ENCODE data around the gene CRACR2B. TPM values are rescaled to one million over a fixed set of nuclear protein-coding genes. Genes with fewer than 3 reads are reported as not detected.
A peak's percentile ranks its signal among the peaks of the same experiment; 100 is the strongest.

CRACR2B gene
- total and polyA plus RNA-seq, 2 of the 8 experiments (the other 6 are each of a cell fraction or from before 2014, with no cell fraction given): 18.2 to 26.4 TPM

DNA sequence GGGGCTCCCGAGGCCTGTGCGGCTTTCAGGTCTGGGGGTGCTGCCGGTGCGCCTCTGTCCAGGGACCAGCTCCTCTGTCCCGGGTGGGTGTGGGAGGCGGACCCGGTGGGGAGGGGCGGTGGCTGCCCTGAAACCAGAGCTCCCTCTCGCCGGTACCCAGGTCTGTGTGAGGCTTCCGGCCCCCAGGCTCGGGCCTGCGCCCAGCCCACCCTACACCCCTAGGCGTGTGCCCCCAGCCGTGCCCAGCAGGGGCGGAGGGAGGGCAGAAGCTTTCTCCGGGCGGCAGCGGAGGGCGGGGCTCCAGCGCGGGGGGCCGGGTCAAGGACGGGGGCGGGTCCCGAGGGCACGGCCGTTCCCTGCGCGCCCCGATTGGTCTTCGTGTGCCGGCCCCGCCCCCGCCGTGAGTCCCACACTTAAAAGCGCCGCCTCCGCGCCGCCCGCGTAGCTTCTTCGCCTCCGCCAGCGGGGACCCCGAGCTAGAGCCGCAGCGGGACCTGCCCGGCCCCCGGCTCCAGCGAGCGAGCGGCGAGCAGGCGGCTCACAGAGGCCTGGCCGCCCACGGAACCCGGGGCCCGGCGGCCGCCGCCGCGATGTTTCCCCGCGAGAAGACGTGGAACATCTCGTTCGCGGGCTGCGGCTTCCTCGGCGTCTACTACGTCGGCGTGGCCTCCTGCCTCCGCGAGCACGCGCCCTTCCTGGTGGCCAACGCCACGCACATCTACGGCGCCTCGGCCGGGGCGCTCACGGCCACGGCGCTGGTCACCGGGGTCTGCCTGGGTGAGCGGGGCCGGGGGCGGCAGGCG lies 8.4 kb upstream of the CRACR2B start (continued):
- TF ChIP-seq SP4 (IDR thresholded peaks at IDR 0.05; ENCODE audit: low read length): peak; percentile 49; the same call in 1 of the 2 replicates
- no peak for TF ChIP-seq RXRA (IDR thresholded peaks at IDR 0.05; ENCODE audit: insufficient read depth, low read depth, low read length)
- no peak for TF ChIP-seq SRF (IDR thresholded peaks at IDR 0.05; ENCODE audit: low read depth, low read length)
- TF ChIP-seq EGR1 (IDR thresholded peaks at IDR 0.05; ENCODE audit: borderline replicate concordance, low read depth, low read length): peak; percentile 70; the same call in 1 of the 2 replicates
- no peak for TF ChIP-seq CHD2 (IDR thresholded peaks at IDR 0.05; ENCODE audit: low read length)
- TF ChIP-seq SP2 (IDR thresholded peaks at IDR 0.05; ENCODE audit: low read length): no peak
- TF ChIP-seq CTBP2 (IDR thresholded peaks at IDR 0.05; ENCODE audit: borderline replicate concordance, insufficient read depth, insufficient read length, low read length): no peak
- no peak for TF ChIP-seq BCL11A (IDR thresholded peaks at IDR 0.05; ENCODE audit: low read depth in 2 of 2, low read length in 2 of 2)
- TF ChIP-seq, protein P1, sequence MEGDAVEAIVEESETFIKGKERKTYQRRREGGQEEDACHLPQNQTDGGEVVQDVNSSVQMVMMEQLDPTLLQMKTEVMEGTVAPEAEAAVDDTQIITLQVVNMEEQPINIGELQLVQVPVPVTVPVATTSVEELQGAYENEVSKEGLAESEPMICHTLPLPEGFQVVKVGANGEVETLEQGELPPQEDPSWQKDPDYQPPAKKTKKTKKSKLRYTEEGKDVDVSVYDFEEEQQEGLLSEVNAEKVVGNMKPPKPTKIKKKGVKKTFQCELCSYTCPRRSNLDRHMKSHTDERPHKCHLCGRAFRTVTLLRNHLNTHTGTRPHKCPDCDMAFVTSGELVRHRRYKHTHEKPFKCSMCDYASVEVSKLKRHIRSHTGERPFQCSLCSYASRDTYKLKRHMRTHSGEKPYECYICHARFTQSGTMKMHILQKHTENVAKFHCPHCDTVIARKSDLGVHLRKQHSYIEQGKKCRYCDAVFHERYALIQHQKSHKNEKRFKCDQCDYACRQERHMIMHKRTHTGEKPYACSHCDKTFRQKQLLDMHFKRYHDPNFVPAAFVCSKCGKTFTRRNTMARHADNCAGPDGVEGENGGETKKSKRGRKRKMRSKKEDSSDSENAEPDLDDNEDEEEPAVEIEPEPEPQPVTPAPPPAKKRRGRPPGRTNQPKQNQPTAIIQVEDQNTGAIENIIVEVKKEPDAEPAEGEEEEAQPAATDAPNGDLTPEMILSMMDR (IDR thresholded peaks at IDR 0.05; ENCODE audit: control extremely low read depth in 1 of 3, insufficient read depth in 1 of 3, low read depth in 1 of 3, low read length in 3 of 3): no peak
- TF ChIP-seq, protein P2, sequence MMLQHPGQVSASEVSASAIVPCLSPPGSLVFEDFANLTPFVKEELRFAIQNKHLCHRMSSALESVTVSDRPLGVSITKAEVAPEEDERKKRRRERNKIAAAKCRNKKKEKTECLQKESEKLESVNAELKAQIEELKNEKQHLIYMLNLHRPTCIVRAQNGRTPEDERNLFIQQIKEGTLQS (IDR thresholded peaks at IDR 0.05; ENCODE audit: insufficient read depth, low read depth, low read length): no peak
- TF ChIP-seq, protein P3, sequence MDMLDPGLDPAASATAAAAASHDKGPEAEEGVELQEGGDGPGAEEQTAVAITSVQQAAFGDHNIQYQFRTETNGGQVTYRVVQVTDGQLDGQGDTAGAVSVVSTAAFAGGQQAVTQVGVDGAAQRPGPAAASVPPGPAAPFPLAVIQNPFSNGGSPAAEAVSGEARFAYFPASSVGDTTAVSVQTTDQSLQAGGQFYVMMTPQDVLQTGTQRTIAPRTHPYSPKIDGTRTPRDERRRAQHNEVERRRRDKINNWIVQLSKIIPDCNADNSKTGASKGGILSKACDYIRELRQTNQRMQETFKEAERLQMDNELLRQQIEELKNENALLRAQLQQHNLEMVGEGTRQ (IDR thresholded peaks at IDR 0.05; ENCODE audit: low read length): no peak
- TF ChIP-seq POLR2AphosphoS5 (IDR thresholded peaks at IDR 0.05; ENCODE audit: low read depth, low read length): no peak
- TF ChIP-seq PHF8 (conservative IDR thresholded peaks at IDR 0.05; ENCODE audit: low read depth, low read length): peak; percentile 73
- 0 out of 4 replicates have a peak, but pooled peaks of 1 of the 2 experiments have one; percentile 19 for TF ChIP-seq HDAC2 (IDR thresholded peaks at IDR 0.05; ENCODE audit: borderline replicate concordance in 1 of 2, low read depth in 2 of 2, low read length in 2 of 2)
- TF ChIP-seq, protein P4, sequence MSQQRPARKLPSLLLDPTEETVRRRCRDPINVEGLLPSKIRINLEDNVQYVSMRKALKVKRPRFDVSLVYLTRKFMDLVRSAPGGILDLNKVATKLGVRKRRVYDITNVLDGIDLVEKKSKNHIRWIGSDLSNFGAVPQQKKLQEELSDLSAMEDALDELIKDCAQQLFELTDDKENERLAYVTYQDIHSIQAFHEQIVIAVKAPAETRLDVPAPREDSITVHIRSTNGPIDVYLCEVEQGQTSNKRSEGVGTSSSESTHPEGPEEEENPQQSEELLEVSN (IDR thresholded peaks at IDR 0.05): no peak
- TF ChIP-seq, protein P5, sequence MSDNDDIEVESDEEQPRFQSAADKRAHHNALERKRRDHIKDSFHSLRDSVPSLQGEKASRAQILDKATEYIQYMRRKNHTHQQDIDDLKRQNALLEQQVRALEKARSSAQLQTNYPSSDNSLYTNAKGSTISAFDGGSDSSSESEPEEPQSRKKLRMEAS (IDR thresholded peaks at IDR 0.05): no peak
- TF ChIP-seq NANOG (IDR thresholded peaks at IDR 0.05; ENCODE audit: insufficient read depth, low read depth, low read length, poor library complexity, severe bottlenecking): no peak
- TF ChIP-seq ASH2L (IDR thresholded peaks at IDR 0.05; ENCODE audit: low read length): no peak

Data from H1 (cell line).